ENCODE results near the gene UVRAG. TPM values are rescaled to one million over a fixed set of nuclear protein-coding genes. Genes with fewer than 3 reads are reported as not detected.
"Not testable (repeated sequence)": the region's sequence is repeated elsewhere in the genome, so short reads cannot be mapped to it uniquely, and the experiment has no call there.

Gene UVRAG
- total and polyA plus RNA-seq, 2 of the 13 experiments (the other 11 are each of a cell fraction or from before 2014, with no cell fraction given), result 9.7 to 17.3 TPM

DNA sequence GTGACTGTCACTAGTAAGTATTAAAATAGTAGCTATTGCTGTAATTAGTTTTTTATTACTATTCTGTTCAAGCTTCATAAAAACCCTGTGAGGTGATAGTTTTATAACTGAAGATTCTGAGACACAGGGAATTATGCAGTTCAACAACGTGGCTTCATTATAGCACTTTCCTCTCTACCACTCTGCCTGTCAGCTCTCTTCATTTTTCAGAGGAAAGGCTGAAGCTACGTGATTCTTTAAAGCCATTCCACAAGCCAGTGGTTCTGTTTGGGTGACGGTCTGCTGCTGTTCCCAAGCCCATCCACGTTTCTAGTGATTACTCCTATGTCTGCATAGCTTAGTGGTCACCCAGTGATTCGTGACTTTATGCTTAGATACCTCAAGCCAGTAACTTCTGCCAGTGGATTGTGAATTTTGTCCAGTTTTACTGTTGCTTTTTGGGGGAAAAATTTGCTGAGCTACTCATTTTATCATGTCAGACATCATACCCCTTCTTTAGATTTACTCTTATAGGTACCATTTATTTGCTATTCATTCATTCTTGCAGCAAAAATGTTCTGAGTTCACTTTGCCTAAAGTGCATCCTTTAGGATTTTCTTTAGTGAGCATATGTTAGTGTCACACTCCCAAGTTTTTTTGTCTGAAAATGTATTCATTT is 59.8 kb downstream of the UVRAG start:
- ChIA-PET CTCF (ENCODE audit: low intra/inter-chr PET ratio, low total read pairs) (no interaction called here), POLR2A (no interaction called here)
- 92% methylated on average over 5 of the region's 5 CpGs for WGBS (ENCODE audit: low lambda C conversion rate)
- TF ChIP-seq ZNF550 (CRISPR knock-in tag; IDR thresholded peaks at IDR 0.05; ENCODE audit: borderline replicate concordance) (no peak), REL (CRISPR knock-in tag; conservative IDR thresholded peaks at IDR 0.05) (no peak), MAFF (IDR thresholded peaks at IDR 0.05; ENCODE audit: low read depth, low read length) (peak; percentile 82), MAFK (conservative IDR thresholded peaks at IDR 0.05 in 1 of 2, IDR thresholded peaks at IDR 0.05 in 1 of 2; ENCODE audit: low read length in 2 of 2) (peak; percentile 76 to 89)
- Histone ChIP-seq H3K79me2 (ENCODE audit: insufficient read depth, low read length) (peaks cover 8% of the 10 kb centered on the region), H3K4me3 (replicated peaks in 1 of 3; ENCODE audit: insufficient read depth in 1 of 3, low read depth in 2 of 3, low read length in 3 of 3) (no peak overlapping the region), H3K27ac (ENCODE audit: extremely low read length, insufficient read depth, low read length) (no peak overlapping the region), H3K36me3 (replicated peaks in 1 of 2; ENCODE audit: control insufficient read depth in 1 of 2, insufficient read depth in 2 of 2, low read length in 2 of 2) (peaks cover 0 to 7% of the 10 kb centered on the region in 2 experiments; a peak in 1 of 5 replicates), H3K4me2 (ENCODE audit: low read depth, low read length) (no peak overlapping the region), H3K27me3 (ENCODE audit: control insufficient read depth in 1 of 2, insufficient read depth in 2 of 2, low read length in 2 of 2) (no peaks in the 10 kb centered on the region), H2AFZ (ENCODE audit: low read length) (no peak overlapping the region), H3K9me3 (ENCODE audit: low read length) (no peaks in the 10 kb centered on the region), H3K9ac (ENCODE audit: insufficient read depth, low read depth, low read length) (no peak overlapping the region), H4K20me1 (ENCODE audit: insufficient read depth, low read length) (no peaks in the 10 kb centered on the region), H3K4me1 (ENCODE audit: insufficient read depth, low read length) (peaks cover 6% of the 10 kb centered on the region; the same call in 1 of the 2 replicates)
- in situ Hi-C loops (cut with HindIII; ENCODE audit: extremely low pct_ligation_motif_present, low pct_unique_long_range_greater_than_20kb), result no loop called here
- intact Hi-C loops (cut with micrococcal nuclease; ENCODE audit: unreplicated experiment), result no loop called here
- BruUV-seq (replicated peaks), result no TSS peak
- ATAC-seq, result no peak
- DNase-seq (ENCODE audit: low spot score), result no peak
- FAIRE-seq, result no peak

DNA sequence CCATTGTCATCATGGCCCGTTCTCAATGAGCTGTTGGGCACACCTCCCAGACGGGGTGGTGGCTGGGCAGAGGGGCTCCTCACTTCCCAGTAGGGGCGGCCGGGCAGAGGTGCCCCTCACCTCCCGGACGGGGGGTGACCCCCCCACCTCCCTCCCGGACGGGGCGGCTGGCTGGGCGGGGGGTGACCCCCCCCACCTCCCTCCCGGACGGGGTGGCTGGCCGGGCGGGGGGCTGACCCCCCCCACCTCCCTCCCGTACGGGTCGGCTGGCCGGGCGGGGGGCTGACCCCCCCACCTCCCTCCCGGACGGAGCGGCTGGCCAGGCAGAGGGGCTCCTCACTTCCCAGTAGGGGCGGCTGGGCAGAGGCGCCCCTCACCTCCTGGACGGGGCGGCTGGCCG is 62.3 kb downstream of the UVRAG start:
- H3K4me2 ChIP-seq (ENCODE audit: low read depth, low read length); CTCF ChIA-PET (ENCODE audit: low intra/inter-chr PET ratio, low total read pairs); ATAC-seq; H3K9me3 ChIP-seq (ENCODE audit: low read length); H3K27me3 ChIP-seq (ENCODE audit: control insufficient read depth in 1 of 2, insufficient read depth in 2 of 2, low read length in 2 of 2); intact Hi-C loops (cut with micrococcal nuclease; ENCODE audit: unreplicated experiment); DNase-seq (ENCODE audit: low spot score); H3K27ac ChIP-seq (ENCODE audit: extremely low read length, insufficient read depth, low read length); H3K4me1 ChIP-seq (ENCODE audit: insufficient read depth, low read length); H3K9ac ChIP-seq (ENCODE audit: insufficient read depth, low read depth, low read length); H3K79me2 ChIP-seq (ENCODE audit: insufficient read depth, low read length); H3K4me3 ChIP-seq (replicated peaks in 1 of 3; ENCODE audit: insufficient read depth in 1 of 3, low read depth in 2 of 3, low read length in 3 of 3); H2AFZ ChIP-seq (ENCODE audit: low read length); POLR2A ChIA-PET; BruUV-seq (replicated peaks); H4K20me1 ChIP-seq (ENCODE audit: insufficient read depth, low read length); FAIRE-seq; in situ Hi-C loops (cut with HindIII; ENCODE audit: extremely low pct_ligation_motif_present, low pct_unique_long_range_greater_than_20kb): not testable (repeated sequence)
- WGBS (ENCODE audit: low lambda C conversion rate), result 94% methylated on average over 14 of the region's 27 CpGs
- H3K36me3 ChIP-seq (replicated peaks in 1 of 2; ENCODE audit: control insufficient read depth in 1 of 2, insufficient read depth in 2 of 2, low read length in 2 of 2), result peaks cover 0 to 12% of the 10 kb centered on the region in 2 experiments; a peak in 1 of 5 replicates

DNA sequence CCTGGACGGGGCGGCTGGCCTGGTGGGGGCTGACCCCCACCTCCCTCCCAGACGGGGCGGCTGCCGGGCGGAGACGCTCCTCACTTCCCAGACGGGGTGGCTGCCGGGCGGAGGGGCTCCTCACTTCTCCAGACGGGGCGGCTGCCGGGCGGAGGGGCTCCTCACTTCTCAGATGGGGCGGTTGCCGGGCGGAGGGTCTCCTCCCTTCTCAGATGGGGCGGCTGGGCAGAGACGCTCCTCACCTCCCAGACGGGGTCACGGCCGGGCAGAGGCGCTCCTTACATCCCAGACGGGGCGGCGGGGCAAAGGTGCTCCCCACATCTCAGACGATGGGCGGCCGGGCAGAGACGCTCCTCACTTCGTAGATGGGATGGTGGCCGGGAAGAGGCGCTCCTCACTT is 62.9 kb downstream of the UVRAG start:
- BruUV-seq (replicated peaks); ATAC-seq; H3K27me3 ChIP-seq (ENCODE audit: control insufficient read depth in 1 of 2, insufficient read depth in 2 of 2, low read length in 2 of 2); H3K9ac ChIP-seq (ENCODE audit: insufficient read depth, low read depth, low read length); H3K4me3 ChIP-seq (replicated peaks in 1 of 3; ENCODE audit: insufficient read depth in 1 of 3, low read depth in 2 of 3, low read length in 3 of 3); H3K9me3 ChIP-seq (ENCODE audit: low read length); H3K4me1 ChIP-seq (ENCODE audit: insufficient read depth, low read length); CTCF ChIA-PET (ENCODE audit: low intra/inter-chr PET ratio, low total read pairs); FAIRE-seq; DNase-seq (ENCODE audit: low spot score); intact Hi-C loops (cut with micrococcal nuclease; ENCODE audit: unreplicated experiment); H2AFZ ChIP-seq (ENCODE audit: low read length); H3K27ac ChIP-seq (ENCODE audit: extremely low read length, insufficient read depth, low read length); H3K4me2 ChIP-seq (ENCODE audit: low read depth, low read length); in situ Hi-C loops (cut with HindIII; ENCODE audit: extremely low pct_ligation_motif_present, low pct_unique_long_range_greater_than_20kb); H3K79me2 ChIP-seq (ENCODE audit: insufficient read depth, low read length); H4K20me1 ChIP-seq (ENCODE audit: insufficient read depth, low read length); POLR2A ChIA-PET: not testable (repeated sequence)
- H3K36me3 ChIP-seq (replicated peaks in 1 of 2; ENCODE audit: control insufficient read depth in 1 of 2, insufficient read depth in 2 of 2, low read length in 2 of 2), result peaks cover under 1 to 12% of the 10 kb centered on the region in 2 experiments; a peak in 1 of 5 replicates
- WGBS (ENCODE audit: low lambda C conversion rate), result 100% methylated on average over 22 of the region's 33 CpGs

All from HepG2 (cell line).